NCI-H1417 treated with DMSO at 0.1 percent for 48 hours (cell line): ENCODE results near the gene GIMAP1.

ENCODE experiments used
- DNase-seq: peaks from one replicate; lab custom pipeline; 2025; lab: John Stamatoyannopoulos, UW

Gene GIMAP1

DNA sequence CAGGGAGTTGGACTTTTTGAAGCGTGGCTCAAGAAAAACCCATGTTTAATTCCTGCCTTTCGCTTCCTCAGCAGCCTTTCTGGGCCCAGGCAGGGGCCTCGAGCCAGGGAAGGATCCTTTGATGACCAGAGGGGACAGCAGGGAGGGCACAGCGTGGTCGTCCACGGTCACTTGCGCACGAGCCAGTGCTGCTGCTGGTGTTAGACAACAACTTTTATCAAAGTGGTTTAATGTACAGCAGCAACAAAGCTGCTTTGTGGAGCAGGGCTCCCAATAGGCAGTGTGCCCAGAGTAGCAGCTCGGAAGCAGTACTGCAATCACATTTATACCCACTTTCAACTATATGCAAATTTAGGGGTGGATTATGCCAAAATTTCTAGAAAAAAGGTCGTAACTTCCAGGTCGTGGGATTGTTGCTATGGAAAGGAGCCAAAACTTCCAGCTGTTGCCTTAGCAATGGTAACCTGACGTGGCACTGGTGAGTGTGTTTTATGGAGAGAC, 6.1 kb downstream of the GIMAP1 start:
- no peak for DNase-seq

- DNase-seq = no peak
Observed at GRCh38 chr7:150723467-150723866, 7.1 kb downstream of the GIMAP1 start.

- no peak for DNase-seq
Observed at GRCh38 chr7:150727381-150727780, 11.0 kb downstream of the GIMAP1 start.

GRCh38 chr7:150728011-150728410, 11.6 kb downstream of the GIMAP1 start:
- no peak for DNase-seq

DNA sequence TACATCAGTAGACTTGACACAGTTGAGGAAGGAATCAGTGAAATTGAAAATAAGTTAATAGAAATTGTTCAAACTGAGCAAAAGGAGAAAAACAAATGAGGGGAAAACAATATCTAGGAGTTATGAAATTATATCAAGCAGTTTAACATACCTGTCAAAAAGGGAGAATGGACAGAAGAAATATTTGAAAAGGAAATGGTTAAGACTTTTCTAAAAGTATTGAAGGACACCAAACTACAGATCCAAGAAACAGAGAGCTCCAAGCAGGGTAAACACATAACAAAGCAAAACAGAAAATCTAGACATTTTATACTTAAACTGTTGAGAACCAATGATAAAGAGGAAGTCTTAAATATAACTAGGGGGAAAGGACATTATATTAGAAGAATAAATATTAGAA, 12.2 kb downstream of the GIMAP1 start:
- no peak for DNase-seq

- DNase-seq = no peak
Observed at GRCh38 chr7:150731916-150732315, 15.5 kb downstream of the GIMAP1 start.

GRCh38 chr7:150732786-150733481, 16.5 kb downstream of the GIMAP1 start:
- DNase-seq = no peak

GRCh38 chr7:150733482-150734095, 17.2 kb downstream of the GIMAP1 start:
- no peak for DNase-seq

GRCh38 chr7:150734254-150734653, 17.8 kb downstream of the GIMAP1 start:
- DNase-seq = no peak

DNA sequence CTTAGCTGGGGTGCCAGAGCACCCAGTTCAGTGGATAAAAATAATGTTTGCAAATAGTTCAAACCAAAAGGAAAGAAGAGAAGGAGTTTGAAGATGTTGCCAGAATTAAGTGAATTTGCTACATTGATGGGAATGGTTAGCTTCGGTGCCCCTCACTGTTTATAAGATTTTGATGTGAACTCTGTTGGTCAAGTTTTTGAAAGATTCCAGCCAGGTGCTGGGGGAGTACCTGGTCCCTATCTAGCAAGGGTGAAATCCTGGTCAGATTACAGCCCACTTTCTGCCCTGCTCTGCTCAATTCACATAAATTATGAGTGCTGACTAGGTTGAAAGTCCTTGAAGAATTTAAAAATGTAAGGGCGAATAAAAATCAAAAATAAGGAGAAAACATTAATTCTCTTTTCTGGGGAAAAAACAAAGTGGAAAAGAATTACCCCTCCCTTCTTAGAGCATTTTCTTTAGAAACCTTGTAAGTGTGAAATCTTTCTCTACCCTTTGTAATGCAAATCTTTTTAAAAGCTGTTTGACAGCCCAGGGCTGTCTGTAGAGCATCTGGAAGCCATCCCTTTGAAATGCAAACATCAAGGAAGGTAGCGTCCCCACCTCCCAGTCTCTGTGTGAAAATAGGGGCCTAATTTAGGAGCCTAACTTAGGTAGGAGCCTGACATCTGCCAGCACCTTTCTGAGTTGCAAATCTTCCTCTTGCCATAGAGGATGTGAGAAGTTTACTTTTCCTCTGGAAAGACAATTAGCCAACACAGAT, 19.4 kb downstream of the GIMAP1 start:
- no peak for DNase-seq

- DNase-seq = no peak
Observed at GRCh38 chr7:150736864-150737263, 20.5 kb downstream of the GIMAP1 start.

GRCh38 chr7:150737265-150738055, 21.0 kb downstream of the GIMAP1 start, which contains the start of gene GIMAP5:
Gene GIMAP5 (plus strand): TSS chr7:150737418. CDS start chr7:150740885, 3,467 bp downstream.
- no peak for DNase-seq

GRCh38 chr7:150738092-150738491, 21.7 kb downstream of the GIMAP1 start:
- no peak for DNase-seq

DNA sequence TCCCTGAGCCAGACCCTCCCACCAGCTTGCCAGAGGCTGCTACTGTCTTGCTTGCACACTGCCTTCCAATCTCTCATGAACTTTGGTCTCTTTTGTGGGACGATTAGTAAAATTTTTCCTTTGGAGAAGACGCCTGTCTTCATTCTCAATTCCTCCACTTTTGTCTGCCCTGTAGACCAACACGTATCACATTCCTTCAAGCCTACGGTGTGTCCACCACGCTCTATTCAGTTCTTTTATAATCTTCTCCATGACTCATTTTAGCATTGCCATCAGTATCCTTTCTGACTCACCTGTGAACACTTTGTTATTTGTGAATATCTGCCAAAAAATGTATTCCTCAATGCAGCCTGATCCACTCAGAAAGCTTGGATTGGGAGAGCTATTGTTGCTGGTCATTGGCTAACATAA, 22.2 kb downstream of the GIMAP1 start:
- no peak for DNase-seq

DNA sequence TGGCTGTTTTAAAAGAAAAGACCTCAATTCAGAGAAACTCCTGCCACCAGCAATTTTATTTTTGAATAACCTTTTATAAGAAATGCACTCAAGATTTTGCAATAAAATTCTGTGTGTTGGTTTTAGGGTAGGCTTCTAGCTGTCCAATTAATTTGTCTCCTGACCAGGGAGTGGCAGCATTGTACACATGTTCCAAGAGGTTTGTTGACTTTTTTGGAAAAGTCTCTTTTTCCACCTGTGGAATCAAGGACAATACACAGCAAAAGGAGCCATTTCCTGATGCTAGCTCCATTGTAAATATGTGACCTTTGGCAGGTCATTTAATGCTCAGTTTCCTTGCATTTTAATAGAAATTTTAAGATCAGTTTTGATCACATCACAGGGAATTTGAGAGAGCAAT, 22.6 kb downstream of the GIMAP1 start:
- DNase-seq = no peak

DNA sequence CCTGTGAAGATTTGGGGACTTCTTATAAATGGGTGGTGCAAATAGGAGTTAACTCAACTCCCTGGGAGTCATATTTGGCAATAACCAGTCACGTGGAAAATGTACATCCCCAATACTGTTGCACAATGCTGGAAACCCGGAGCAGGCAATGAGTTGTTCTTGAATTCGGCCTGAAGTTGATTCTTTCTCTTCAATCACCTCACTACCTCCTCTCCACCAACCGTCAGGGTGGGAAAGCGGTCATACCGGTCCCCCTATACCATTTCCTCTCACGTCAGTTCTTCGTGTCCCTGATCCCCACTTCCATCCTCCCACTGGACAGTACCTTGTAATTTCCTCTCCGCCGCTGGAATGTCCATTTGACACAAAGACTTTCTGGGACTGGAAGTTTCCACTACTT, 23.6 kb downstream of the GIMAP1 start:
- no peak for DNase-seq

- no peak for DNase-seq
Observed at GRCh38 chr7:150742286-150742968, 26.0 kb downstream of the GIMAP1 start.

GRCh38 chr7:150744041-150744656, 27.7 kb downstream of the GIMAP1 start:
- DNase-seq = no peak

DNA sequence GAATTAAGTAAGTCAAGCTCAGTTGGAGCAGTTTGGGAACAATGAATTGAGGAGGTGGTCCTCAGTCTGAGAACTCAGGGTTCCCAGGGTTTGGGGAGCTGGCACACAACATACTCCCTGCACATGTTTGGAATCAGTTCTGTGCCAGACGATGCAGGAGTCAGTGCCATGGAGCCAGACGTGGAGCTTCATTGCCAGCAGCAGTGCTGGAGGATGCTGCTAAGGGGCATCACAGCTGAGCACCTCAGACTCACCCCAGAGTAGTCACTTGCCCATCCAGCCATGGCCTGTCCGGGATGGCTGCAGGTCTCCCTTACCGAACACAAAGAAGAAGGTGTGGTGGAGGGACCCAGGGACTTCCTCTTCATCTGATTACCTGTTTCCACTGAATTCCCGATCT, 28.7 kb downstream of the GIMAP1 start:
- no peak for DNase-seq

- DNase-seq = no peak
Observed at GRCh38 chr7:150745876-150746275, 29.5 kb downstream of the GIMAP1 start.

- DNase-seq = no peak
Observed at GRCh38 chr7:150746921-150747320, 30.5 kb downstream of the GIMAP1 start.
